AG10803 (cell line): ENCODE measurements around the gene DNAJA1.

Experiments used
- DNase-seq: peaks from one replicate; pipeline ENCODE4 v3.0.0; 2010; ENCODE audit warnings: low read depth
- H3K4me3 ChIP-seq: 2 replicates; pipeline ENCODE4 v1.5.1; 2011; ENCODE audit warnings: mild to moderate bottlenecking, low read length, control low read depth
- TF ChIP-seq, protein P1 (sequence below): conservative IDR thresholded peaks from 2 replicates; pipeline ENCODE4 v1.5.1; 2011; ENCODE audit warnings: mild to moderate bottlenecking, low read length, control low read depth, inconsistent platforms

DNAJA1 gene

DNA sequence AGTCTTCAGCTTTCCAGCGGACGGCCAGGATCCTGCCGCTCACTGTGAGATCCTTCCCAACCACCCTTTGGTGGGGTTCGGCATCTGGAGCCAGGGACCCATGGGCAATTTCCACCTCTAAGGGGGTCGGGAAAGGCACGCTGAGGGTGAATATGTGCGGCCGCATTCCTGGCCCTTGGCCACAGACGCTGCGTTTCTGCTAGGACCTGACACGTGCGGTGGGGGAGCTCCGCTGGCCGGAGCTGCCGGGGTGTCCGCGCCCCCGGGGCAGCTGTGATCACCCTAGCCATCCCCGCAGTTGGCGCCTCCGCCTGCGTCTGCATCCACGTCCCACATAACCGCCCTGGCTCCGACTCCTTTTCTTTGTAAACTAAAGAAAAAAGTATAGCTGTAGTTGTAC is 5.3 kb upstream of the DNAJA1 start:
- DNase-seq: no peak
- TF ChIP-seq, protein P1, sequence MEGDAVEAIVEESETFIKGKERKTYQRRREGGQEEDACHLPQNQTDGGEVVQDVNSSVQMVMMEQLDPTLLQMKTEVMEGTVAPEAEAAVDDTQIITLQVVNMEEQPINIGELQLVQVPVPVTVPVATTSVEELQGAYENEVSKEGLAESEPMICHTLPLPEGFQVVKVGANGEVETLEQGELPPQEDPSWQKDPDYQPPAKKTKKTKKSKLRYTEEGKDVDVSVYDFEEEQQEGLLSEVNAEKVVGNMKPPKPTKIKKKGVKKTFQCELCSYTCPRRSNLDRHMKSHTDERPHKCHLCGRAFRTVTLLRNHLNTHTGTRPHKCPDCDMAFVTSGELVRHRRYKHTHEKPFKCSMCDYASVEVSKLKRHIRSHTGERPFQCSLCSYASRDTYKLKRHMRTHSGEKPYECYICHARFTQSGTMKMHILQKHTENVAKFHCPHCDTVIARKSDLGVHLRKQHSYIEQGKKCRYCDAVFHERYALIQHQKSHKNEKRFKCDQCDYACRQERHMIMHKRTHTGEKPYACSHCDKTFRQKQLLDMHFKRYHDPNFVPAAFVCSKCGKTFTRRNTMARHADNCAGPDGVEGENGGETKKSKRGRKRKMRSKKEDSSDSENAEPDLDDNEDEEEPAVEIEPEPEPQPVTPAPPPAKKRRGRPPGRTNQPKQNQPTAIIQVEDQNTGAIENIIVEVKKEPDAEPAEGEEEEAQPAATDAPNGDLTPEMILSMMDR: no peak
- H3K4me3 ChIP-seq: no peak overlapping the region

DNA sequence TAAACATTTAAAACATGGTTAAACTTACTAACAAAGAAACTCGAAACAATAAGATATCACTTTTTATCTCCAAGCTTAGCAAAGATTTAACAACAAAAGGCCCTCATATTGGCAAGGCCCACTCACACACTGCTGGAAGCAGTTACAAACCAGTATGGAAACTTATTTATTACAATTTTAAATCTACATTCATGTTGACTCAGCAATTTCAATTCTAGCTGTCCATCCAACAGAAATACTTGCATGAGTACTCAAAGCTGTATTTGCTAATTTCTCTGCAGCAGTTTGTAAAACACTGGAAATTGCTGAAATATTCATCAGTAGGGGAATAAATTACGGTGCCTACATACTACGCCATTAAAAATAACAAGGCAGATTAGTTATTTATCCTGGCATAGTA is 2.8 kb upstream of the DNAJA1 start:
- TF ChIP-seq, protein P1: no peak
- DNase-seq: no peak
- H3K4me3 ChIP-seq: no peak overlapping the region

DNA sequence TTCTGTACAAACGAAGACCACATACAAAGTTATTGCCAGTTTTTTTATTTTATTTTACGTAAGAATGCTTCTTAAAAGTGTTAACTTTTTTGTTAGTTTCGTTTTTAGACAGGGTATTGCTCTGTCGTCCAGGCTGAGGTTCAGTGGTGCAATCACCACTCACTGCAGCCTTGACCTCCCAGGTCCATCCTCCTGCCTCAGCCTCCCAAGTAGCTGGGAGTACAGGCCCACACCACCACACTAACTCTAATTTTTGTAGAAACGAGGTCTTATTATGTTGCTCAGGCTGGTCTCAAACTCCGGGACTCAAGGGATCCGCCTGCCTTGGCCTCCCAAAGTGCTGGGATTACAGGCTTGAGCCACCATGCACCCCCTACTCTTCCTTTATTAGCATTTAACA is 2.3 kb upstream of the DNAJA1 start:
- TF ChIP-seq, protein P1: no peak
- DNase-seq: no peak
- H3K4me3 ChIP-seq: no peak overlapping the region

DNA sequence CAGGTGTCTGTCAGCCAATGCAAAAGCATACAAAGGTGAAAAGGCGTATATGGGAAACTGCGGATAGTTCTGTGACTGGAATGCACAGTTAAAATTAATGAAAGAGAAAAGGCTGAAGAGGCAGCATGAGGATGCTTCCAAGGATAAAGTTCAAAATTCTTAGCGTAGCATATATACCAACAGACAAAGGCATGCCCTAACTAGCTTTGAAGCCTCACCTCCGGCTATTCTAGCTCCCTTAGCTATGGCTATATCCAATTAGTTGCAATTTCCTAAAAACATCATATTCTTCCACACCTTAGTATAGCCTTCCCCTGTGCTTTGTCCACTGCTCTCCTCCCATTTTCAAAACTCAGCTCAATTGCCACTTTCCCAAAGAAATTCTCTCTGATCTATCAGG is 1.4 kb upstream of the DNAJA1 start:
- peak overlapping the region; percentile 99 for H3K4me3 ChIP-seq
- DNase-seq: no peak
- TF ChIP-seq, protein P1: no peak

DNA sequence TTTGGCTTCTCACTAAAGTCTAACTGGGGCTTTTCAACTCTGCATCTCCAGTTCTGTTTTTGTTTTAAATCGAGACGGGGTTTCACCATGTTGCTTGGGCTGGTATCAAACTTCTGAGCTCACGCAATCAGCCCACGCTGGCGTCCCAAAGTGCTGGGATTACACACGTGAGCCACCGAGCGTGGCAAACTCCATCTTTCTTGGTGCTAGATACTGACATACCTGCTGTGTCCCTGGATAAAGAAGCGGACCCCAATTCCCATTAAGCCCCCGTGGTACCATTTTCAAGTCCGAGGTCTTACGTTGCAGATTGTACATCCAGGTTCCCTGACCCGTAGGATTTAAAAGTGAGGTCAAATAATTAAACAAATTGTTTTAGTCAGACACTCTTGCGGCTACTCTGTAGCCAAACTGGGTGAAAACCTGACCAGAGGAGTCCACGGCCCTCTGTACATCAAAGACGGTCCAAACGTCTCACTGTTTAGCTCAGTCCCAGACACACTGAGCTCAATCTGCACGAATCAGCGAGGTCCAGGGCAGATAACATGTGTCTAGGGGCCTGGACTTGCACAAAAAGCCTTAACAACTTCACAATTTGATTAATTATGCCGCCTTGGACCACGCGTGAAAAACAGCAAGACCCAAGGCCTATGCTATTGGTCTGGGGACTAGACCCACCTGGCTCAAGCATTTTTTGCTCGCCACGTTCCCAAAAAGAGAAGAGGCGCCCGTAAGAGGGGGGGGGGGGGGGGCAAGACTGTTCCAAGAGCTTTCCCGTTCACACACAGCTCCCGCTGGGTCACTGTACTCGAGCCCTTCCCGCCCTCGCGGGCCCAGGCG is 727 bp upstream of the DNAJA1 start:
- peak; percentile 41 for DNase-seq
- peak overlapping the region; percentile 99 for H3K4me3 ChIP-seq
- TF ChIP-seq, protein P1: no peak

DNA sequence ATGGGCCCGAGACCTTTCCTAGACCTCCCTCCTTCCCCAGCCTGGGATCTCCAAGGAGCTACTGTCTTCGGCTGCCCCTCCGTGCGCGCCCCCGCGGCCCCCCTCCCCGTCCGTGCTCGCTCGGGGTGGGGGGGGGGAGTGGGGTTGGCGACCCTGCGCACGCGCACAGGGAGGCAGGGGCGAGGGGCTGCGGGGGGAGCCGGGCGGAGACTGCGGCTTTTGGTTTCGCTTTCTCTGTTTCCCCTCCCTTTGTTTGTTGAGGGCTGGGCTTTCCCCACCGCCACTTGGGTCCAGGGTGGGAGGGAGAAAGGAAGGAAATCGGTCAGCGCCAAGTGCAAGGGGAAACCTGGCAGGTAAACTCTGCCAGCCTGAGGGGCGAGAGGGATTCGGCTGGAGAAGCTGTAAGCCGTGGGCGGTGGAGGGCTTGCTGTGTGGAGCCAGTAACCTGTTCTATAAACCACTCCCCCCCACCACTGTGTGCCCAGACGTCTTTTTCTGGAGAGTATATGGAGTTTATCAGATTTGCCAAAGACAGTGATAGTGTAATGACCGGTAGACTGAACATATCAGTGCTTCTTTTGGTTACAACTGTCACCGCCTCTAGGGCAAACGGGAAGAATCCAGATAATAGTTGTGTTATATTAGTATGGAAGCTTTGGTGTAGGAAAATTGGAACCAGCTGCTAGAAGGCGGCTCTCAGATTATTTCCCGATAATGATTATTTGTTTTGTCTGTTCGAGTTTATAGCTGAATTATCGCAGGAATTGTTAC is 684 bp downstream of the DNAJA1 start:
- DNase-seq: peak; percentile 24
- peak overlapping the region; percentile 99 for H3K4me3 ChIP-seq
- TF ChIP-seq, protein P1: no peak
